ENCODE results near the gene KIRREL2. TPM values are rescaled to one million over a fixed set of nuclear protein-coding genes. Genes with fewer than 3 reads are reported as not detected.
A peak's percentile ranks its signal among the peaks of the same experiment; 100 is the strongest.
"Not testable (repeated sequence)": the region's sequence is repeated elsewhere in the genome, so short reads cannot be mapped to it uniquely, and the experiment has no call there.

Gene KIRREL2
- total RNA-seq, 1 donor from 2014 or later: not detected

DNA sequence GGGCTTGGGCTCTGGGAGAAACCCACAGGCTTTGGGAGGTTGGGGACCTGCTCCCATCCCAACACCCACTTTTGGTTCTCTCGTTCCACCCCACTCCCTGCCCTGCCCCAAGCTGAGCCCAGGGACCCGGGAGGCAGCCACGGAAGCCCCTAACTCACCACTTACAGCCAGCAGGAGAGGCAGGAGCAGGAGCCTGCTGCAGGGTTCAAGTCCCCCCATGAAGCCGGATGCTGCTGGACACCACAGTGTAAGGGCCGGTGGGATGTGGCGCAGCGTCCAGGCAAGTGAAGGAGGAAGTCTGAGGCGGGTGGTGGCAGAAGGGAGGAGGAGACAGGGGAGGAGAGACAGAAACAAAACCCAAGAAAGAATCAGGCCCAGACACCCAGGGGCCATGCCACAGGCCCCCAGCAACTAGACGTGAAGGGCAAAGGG lies 51.3 kb downstream of the KIRREL2 start, which contains the start of gene TYROBP:
TYROBP (minus strand) TSS at position 286 of the 432 bp plus-strand sequence; CDS start at position 219, 67 bp downstream.
- DNase-seq (peak; percentile 77), ATAC-seq (ENCODE audit: poor library complexity) (peak; percentile 63)
- intact Hi-C loops (cut with DNase I): no loop called here

DNA sequence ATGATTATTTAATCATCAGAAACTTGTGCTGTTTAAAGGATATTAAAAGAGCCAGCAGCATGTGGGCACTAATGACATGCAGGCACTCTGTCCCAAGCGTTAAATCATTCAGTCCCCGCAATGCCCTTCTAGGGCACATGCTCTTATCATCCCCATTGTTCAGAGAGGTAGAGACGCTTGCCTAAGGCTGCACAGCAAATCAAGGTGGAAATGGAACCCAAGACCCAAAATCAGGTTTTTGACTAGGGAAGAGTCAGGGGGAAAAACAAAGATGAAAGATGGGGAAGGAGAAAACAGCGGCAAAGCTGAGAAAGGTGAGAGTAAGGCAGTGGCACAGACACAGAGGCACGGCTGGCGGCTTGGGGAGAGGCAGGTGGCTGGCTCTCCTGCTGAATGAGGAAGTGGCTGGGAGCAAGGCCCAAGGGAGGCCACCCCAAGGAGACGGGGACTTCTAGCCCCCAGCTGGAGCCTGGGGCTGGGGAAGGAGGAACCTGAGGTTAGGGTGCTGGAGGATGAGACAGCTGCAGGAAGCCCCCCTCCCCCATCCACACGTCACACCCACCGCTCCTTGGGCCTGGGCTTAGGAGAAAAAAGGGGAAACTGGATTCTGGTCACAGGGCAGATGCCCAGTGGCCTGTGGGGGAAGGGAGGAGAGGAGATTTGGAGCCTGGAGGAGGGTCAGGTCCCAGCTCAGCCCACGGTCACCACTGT lies 52.4 kb downstream of the KIRREL2 start:
- DNase-seq (peak; percentile 90), ATAC-seq (ENCODE audit: poor library complexity) (peak; percentile 75)
- intact Hi-C loops (cut with DNase I): no loop called here

DNA sequence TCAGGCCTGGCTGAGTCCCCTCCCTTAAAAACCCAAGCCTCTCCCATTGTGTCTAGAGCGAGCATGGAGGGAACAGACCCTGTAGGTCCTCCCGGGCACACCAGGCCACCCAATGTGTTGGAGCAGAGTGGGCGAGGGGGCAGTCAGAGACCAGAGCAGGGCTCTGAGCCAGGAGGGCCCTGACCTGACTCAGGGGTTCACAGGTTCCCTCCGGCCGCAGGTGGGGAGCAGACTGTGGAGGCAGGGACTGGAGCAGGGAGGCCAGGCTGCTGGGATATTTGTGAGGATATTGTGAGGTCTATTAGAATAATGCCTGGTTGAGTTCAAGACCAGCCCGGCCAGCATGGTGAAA lies 52.9 kb downstream of the KIRREL2 start:
- DNase-seq (no peak), ATAC-seq (ENCODE audit: poor library complexity) (no peak)
- intact Hi-C loops (cut with DNase I): no loop called here

DNA sequence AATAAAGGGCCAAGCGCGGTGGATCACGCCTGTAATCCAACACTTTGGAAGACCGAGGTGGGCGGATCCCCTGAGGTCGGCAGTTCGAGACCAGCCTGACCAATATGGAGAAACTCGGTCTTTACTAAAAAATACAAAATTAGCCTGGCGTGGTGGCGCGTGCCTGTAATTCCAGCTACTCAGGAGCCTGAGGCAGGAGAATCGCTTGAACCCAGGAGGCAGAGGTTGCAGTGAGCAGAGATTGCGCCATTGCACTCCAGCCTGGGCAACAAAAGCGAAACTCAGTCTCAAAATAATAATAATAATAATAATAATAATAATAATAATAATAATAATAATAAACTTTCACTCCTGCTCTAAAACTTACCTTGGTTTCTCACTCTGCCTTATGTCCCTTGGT lies 53.6 kb downstream of the KIRREL2 start:
- intact Hi-C loops (cut with DNase I); DNase-seq; ATAC-seq (ENCODE audit: poor library complexity): not testable (repeated sequence)

DNA sequence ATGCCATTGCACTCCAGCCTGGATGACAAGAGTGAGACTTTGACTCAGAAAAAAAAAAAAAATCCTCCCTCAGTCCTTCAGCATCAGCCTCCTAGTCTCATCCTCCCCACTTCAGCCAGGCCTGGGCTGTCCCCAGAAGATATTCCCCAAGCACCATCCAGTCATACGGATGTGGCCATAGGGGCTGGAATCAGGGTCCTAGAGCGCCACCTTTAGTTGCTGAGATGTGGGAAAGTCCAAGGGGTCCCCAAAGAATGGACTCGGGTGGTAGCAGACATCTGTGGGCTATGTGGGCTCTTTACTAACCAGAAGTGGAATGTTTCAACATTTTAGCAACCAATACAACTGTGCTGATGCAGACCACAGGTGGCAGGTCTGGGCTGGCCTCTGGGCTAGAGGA lies 54.5 kb downstream of the KIRREL2 start:
- ATAC-seq (ENCODE audit: poor library complexity): no peak
- DNase-seq: no peak
- intact Hi-C loops (cut with DNase I): no loop called here

DNA sequence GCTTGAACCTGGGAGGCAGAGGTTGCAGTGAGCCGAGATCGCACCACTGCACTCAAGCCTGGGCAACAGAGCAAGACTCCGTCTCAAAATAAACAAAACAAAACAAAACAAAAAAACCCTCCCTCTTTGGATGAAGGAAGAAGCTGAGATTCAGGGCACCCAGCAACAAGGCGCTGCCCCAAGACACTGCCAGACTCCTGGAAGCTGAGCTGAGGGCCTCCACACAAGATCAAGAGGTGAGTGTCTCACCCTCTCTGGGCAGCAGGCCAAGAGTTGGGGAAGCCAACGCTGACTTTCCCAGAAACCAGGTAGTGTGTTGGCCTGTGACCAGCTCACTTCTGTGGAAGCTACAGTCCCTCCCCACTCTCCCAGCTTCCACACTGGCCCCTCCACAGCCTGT lies 55.1 kb downstream of the KIRREL2 start:
- intact Hi-C loops (cut with DNase I): no loop called here
- no peak for ATAC-seq (ENCODE audit: poor library complexity)
- DNase-seq: no peak

DNA sequence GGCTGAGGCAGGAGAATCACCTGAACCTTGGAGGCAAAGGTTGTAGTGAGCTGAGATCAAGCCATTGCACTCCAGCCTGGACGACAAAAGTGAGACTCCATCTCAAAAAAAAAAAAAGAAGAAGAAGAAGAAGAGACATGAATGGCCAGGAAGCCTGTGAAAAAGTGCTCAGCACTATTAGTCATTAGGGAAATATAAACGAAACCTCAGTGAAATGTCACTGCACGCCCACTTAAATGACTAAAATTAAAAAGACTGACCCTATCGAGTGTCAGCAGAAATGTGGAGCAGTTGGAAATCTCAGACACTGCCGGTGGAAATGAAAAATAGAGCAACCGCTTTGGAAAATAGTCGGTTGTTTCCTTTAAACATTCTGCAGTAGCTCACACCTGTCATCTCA lies 56.9 kb downstream of the KIRREL2 start:
- ATAC-seq (ENCODE audit: poor library complexity) (no peak), DNase-seq (no peak)
- intact Hi-C loops (cut with DNase I): no loop called here

DNA sequence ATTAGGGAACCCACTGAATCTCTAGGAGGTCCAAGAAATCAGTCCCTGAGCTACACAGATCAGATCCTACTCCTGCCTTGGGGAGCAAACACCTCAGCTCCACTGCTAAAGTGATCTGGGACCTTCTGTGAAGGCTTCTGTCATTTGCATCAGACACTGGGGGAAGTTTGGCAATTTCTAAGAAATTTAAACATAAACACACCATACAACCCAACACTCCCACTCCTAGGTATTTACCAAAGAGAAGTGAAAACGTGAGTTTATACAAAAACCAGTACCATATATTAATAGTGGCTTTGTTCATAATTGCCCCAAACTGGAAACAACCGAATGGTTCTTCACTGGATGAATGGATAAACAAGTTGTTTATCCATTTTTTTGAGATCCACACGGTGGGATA lies 58.7 kb downstream of the KIRREL2 start:
- intact Hi-C loops (cut with DNase I): no loop called here
- ATAC-seq (ENCODE audit: poor library complexity): no peak

More for the DNA sequence above, 58.7 kb downstream of the KIRREL2 start:
- no peak for DNase-seq

Other genes with a start within 250 kb of the KIRREL2 start
- 3.3 TPM for gene HAUS5, start 244.2 kb upstream of the KIRREL2 start, total RNA-seq
- gene RBM42, start 227.9 kb upstream of the KIRREL2 start, total RNA-seq: 48.9 TPM
- gene ETV2, start 215.2 kb upstream of the KIRREL2 start, total RNA-seq: 0.32 TPM
- gene COX6B1, start 208.6 kb upstream of the KIRREL2 start, total RNA-seq: 1,337 TPM
- gene UPK1A, start 190.4 kb upstream of the KIRREL2 start, total RNA-seq: not detected
- gene ZBTB32, start 152.4 kb upstream of the KIRREL2 start, total RNA-seq: not detected
- 16.3 TPM for gene KMT2B, start 138.9 kb upstream of the KIRREL2 start, total RNA-seq
- 2.9 TPM for gene IGFLR1, start 114.5 kb upstream of the KIRREL2 start, total RNA-seq
- 22.6 TPM for gene U2AF1L4, start 111.5 kb upstream of the KIRREL2 start, total RNA-seq
- gene PSENEN, start 111.3 kb upstream of the KIRREL2 start, total RNA-seq: 40.7 TPM
- gene LIN37, start 108.3 kb upstream of the KIRREL2 start, total RNA-seq: 5.2 TPM
- 570 TPM for gene HSPB6, start 99.9 kb upstream of the KIRREL2 start, total RNA-seq
- gene PROSER3, start 98.7 kb upstream of the KIRREL2 start, total RNA-seq: 5.9 TPM
- gene ARHGAP33, start 81.3 kb upstream of the KIRREL2 start, total RNA-seq: 3.0 TPM
- not detected for gene PRODH2, start 44.1 kb upstream of the KIRREL2 start, total RNA-seq
- gene NPHS1, start 4.4 kb upstream of the KIRREL2 start, total RNA-seq: not detected
- 17.8 TPM for gene APLP1, start 11.7 kb downstream of the KIRREL2 start, total RNA-seq
- 2.6 TPM for gene NFKBID, start 43.6 kb downstream of the KIRREL2 start, total RNA-seq
- gene HCST, start 45.6 kb downstream of the KIRREL2 start, total RNA-seq: 4.1 TPM
- gene TYROBP, start 51.4 kb downstream of the KIRREL2 start, total RNA-seq: 28.3 TPM
- 6.1 TPM for gene LRFN3, start 79.5 kb downstream of the KIRREL2 start, total RNA-seq
- 10.2 TPM for gene SDHAF1, start 138.3 kb downstream of the KIRREL2 start, total RNA-seq
- 0.30 TPM for gene SYNE4, start 151.9 kb downstream of the KIRREL2 start, total RNA-seq
- gene ALKBH6, start 157.3 kb downstream of the KIRREL2 start, total RNA-seq: 9.4 TPM
- gene CLIP3, start 176.0 kb downstream of the KIRREL2 start, total RNA-seq: 4.1 TPM
- gene THAP8, start 197.4 kb downstream of the KIRREL2 start, total RNA-seq: 4.2 TPM
- gene WDR62, start 198.0 kb downstream of the KIRREL2 start, total RNA-seq: 28.3 TPM

All from Right ventricle myocardium superior (tissue), 1 donor.